GM18861 (cell line): ENCODE results near the gene IL11.
"Not testable (repeated sequence)": the region's sequence is repeated elsewhere in the genome, so short reads cannot be mapped to it uniquely, and the experiment has no call there.

Source experiments
- ATAC-seq: cut with Tn5 transposase; IDR thresholded peaks from one replicate; pipeline ENCODE4 v1.9.1; 2021; ENCODE audit not compliant: unreplicated experiment

Gene IL11

DNA sequence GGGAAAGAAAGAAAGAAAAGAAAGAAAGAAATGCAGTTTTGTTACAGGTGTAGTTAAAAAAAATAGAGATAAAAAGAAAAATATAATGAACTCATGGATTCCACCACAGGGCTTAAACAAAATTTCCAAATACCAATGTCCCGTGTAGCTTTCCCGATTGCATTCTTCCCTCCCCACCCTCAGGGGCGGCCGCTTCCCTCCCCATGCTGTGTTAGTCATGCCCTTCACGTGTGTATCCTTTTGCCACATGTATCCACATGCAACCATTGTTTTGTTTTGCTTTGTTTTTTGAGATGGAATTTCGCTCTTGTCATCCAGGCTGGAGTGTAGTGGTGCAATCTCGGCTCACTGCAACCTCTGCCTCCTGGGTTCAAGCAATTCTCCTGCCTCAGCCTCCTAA is 34.2 kb downstream of the IL11 start:
- no peak for ATAC-seq

DNA sequence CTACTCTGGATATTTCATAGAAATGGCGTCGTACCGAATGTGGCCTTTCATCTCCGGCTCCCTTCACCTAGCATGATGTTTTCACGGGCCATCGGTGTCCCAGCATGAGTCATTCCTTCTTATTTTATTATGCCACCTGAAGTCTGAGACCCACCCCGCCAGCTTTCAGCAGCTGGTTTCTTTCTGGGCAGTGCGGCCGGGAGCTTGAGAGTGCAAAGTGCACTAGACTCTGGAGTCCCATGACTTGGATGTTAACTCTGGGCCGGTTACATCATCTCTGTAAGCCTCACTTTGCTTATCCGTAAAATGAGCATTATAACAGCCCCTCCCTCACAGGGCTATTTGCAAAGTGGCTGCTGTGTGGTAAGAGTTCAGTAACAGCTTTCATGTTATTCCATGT is 36.4 kb downstream of the IL11 start:
- no peak for ATAC-seq

DNA sequence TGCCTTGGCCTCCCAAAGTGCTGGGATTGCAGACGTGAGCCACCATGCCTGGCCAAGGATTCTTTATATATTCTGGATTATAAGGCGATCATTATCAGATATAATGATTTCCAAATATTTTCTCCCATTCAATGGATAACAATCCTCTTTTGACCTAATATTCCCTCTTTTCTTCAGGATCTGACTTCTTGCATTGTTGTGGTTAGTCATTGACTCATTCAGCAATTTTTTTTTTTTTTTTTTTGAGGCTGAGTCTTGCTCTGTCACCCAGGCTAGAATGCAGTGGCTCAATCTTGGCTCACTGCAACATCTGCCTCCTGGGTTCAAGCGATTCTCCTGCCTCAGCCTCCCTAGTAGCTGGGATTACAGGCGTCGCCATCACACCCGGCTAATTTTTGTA is 40.5 kb downstream of the IL11 start:
- ATAC-seq, result not testable (repeated sequence)

DNA sequence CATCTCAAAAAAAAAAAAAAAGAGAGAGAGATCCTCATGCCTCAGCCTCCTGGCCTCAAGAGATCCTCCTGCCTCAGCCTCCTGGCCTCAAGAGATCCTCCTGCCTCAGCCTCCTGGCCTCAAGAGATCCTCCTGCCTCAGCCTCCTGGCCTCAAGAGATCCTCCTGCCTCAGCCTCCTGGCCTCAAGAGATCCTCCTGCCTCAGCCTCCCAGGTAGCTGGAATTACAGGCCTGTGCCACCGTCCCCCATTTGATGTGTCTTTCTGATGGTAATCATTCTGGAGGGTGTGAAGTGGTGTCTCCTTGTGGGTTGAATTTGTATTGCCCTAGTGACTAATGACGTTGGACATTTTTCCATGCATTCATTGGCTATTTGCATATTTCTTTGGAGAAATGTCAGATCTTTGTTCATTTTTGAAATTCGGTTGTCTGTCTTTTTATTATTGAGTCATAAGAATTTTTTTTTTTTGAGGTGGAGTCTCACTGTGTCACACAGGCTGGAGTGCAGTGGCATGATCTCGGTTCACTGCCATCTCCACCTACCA is 41.4 kb downstream of the IL11 start:
- ATAC-seq, result not testable (repeated sequence)

DNA sequence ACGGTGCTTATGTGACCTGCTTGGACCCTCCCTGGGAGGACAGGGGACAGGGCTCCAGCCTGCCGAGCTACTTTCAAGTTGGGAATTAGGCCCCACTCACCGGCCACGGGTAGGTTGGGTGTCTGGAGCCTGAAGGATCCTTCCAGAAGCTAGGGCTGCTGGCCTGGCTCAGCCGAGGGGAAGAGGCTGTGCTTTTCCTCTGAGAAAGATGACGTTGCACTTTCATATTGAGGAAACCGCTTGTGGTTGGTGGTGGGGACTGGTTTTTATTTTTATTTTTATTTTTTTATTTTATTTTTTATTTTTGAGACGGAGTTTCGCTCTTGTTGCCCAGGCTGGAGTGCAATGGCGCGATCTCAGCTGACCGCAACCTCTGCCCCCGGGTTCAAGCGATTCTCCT is 45.1 kb downstream of the IL11 start, which contains the start of gene TMEM150B:
Gene TMEM150B (minus strand): TSS at position 170 of the 400 bp plus-strand sequence. CDS start 4,305 bp downstream, outside the sequence.
- ATAC-seq, result no peak

DNA sequence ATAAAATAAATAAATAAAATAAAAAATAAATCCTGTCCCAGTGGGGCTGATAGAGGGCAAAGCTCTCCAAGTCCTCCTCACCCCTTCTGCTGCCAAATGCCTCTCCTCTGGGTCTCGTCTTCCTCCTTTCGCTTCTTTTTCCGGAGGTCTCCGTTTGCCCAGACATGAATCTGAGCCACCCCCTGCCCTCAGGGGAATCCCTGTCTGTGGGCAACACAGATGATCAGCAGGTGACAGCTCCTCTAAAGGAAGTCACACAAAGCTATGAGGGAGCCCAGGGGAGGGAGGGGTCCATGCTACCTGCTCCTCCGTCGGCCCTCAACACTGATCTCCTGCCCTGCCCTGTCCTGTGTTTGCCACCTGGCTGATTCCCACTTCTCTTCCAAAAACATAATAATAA is 45.6 kb downstream of the IL11 start:
- no peak for ATAC-seq

DNA sequence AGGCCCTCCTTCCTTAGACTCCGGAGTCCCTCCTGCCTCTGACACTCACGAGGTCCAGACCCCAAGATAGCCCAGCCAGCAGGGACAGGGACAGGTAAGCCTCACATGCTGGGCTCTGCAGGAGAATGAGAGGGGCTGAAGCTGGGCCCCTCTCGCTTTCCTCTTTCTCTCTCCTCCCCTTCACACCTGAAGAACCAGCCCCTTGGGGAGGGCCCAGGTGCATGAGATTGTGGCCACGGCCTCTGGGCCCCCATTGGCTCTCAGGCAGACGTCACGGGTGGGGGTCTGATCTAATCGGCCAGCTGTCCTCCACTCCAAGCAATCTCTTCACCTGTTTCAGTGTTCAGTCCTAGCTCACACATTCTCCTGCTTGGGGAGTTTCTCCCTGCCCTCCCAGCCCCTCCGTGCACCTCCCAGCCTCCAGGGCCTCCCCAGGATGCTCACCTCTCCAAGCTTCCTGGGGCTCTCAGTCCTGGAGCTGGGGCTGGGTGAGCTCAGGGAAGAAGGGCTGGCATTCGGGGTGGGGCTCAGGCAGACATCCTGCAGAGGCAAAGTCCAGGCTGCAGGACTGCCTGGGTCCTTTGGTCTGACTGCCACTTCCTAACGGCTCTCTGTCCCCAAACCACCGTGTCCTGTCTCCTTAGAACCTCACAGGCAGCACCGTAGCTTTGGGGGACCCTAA is 47.9 kb downstream of the IL11 start:
- no peak for ATAC-seq

DNA sequence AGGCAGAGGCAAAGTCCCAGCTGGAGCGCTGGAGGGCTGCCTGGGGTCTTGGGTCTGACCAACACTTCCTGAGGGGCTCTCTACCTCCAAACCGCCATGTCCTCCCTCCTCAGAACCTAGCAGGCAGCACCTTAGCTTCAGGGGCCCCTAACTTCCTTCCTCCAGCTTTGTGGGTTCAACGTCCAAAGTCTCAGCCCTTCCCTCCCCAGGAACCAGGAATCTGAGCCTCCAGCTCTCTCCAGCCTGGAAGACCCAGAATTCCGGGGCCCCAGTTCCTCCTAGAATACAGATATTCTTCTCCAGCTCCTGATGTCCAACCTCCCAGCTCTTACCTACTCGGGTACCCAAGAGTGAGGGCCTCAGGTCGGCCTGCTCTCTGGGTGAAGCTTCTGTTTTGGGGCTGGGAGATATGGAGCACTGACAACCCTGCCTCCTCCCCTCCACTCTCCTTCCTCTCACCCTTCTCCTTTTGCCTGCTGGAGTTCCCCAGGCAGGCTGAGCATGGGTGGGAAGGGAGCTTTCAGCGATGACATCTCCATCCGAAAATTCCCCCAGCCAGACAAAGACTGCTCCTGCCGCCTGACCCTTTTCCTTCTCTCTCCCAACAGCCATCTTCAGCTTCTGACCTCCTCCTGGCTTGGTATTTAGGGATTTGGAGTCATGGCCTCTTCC is 48.7 kb downstream of the IL11 start:
- no peak for ATAC-seq

DNA sequence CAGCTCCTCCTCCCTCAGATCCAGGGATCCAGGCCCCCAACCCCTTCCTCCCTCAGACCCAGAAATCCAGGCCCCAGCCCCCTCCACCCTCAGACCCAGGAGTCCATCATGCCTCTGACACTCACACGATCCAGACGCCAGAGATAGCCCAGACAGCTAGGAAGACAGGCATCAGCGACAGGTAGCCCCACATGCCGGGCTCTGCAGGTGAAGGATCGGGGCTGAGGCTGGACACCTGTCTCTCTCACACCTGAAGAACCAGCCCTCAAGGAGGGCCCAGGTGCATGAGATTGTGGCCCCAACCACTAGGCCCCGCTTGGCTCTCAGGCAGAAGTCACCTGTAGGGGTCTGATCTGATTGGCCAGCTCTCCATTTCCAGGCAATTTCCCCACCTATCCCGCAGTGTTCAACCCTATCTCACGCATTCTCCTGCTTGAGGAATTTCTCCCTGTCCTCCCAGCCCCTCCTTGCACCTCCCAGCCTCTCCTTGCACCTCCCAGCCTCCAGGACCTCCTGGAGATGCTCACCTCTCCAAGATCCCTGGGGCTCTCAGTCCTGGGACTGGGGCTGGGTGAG is 49.3 kb downstream of the IL11 start:
- ATAC-seq, result no peak

DNA sequence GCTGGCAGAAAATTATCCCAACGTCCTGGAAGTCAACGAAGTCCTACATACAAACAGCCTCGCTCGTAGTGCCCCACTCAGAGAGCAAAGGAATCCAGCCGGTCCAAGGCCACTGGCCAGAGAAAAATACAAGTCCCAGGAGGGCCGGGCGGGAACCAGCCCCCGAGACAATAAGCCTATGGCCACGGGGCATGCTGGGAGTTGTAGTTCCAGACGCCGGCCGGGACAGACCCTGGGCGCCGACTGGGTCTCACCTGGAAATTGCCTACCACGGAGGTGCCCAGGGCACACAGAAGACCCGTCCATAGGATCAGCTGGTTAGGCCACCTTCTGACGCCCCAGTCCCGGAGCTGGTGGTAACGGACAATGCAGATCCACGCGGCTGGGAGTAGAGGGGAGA is 50.5 kb downstream of the IL11 start:
- no peak for ATAC-seq

DNA sequence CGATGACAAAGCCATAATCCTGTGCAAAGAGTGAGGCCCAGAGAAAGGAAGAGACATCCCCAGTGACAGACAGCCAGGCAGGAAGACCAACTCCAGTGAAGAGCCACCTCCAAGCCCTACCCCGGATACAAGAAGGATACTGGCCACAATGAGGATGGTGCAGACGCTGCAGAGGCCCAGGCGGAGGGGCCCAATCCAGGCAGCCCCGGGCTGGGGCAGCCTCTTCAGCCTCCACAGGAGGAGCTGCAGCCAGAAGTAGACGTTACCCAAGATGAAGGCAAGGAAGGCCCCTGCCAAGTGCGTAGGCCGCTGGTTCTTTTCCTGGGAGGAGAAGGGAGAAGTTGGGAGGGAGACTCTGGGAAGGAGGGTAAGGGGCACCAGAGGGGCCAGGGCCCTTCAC is 53.6 kb downstream of the IL11 start:
- no peak for ATAC-seq

DNA sequence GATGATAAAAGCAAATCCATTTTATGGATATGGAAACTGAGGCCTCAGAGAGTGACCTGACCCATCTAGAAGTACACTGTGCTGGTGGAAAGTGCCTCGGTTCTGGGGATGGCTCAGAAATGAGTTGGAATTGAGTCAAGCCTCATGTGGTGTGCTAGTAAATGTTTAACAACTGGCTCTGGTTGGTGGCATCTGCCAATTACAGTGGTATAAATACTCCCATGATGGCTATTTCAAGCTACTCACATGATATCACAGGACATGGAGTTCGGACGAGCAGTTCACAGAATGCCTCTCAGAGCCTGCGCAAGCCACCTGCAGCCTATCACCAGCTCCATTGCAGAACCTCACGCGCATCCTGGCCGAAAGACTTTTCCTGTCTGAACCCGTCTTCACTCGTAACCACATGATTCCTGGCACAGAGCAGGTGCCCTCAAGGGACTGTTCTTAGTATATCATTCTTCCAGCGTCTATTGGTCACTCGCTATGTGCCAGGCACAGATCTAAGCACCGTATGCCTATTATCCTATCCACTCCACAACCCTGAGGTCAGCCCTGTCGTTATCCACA is 54.2 kb downstream of the IL11 start:
- no peak for ATAC-seq

DNA sequence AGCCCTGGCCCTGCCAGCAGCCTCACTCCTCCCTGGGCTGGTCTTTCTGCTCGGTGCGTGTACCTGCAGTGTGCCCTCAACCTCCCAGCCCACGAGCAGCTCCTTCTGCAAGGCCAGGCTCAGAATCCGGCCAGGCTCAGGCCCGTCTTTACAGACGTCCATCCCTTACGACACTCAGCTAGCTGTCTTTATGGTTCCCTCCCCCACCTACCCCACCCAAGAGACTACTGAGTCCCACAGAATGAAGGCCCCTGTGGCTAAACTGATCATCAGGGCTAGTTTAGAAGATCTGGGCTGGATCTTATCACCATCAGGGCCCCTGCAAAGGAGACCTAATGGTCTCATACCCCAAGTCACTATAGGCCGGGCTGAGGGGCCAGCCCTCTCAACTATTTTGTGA is 55.9 kb downstream of the IL11 start:
- ATAC-seq, result no peak
